Neural crest cell (in vitro differentiated cells): Measurements from ENCODE around the gene ALDH1A3. TPM values are rescaled to one million over a fixed set of nuclear protein-coding genes. Genes with fewer than 3 reads are reported as not detected.

ENCODE experiments used
- DNase-seq: peaks from one replicate; pipeline ENCODE4 v3.0.0; 2021; ENCODE audit warnings: low read depth, mixed read lengths, low spot score
- H3K27ac Mint-ChIP-seq: one replicate; pipeline ENCODE4 v1.8.0; 2021; ENCODE audit warnings: mild to moderate bottlenecking, mixed read lengths; ENCODE audit not compliant: unreplicated experiment
- H3K27me3 Mint-ChIP-seq: 2 replicates; pipeline ENCODE4 v1.8.0; 2021; ENCODE audit warnings: low read depth, mild to moderate bottlenecking, mixed read lengths
- H3K36me3 Mint-ChIP-seq: 2 replicates; pipeline ENCODE4 v1.8.0; 2021; ENCODE audit warnings: low read depth, mild to moderate bottlenecking, mixed read lengths
- H3K4me1 Mint-ChIP-seq: 2 replicates; pipeline ENCODE4 v1.8.0; 2021; ENCODE audit warnings: mixed read lengths
- H3K4me3 Mint-ChIP-seq: one replicate; pipeline ENCODE4 v1.8.0; 2021; ENCODE audit warnings: mild to moderate bottlenecking, mixed read lengths
- H3K9me3 Mint-ChIP-seq: 2 replicates; pipeline ENCODE4 v1.8.0; 2021; ENCODE audit warnings: mixed read lengths
- CTCF ChIP-seq: fragments of 200-600 bp; sonication (generic); conservative IDR thresholded peaks from 2 replicates; pipeline ENCODE4 v1.5.0; 2021; ENCODE audit warnings: antibody characterized with exemption, mild to moderate bottlenecking
- total RNA-seq: library from RNA; stranded (reverse); gene quantifications from 2 replicates; pipeline ENCODE4 v1.2.1, GENCODE V29; 2021

ALDH1A3 gene
- total RNA-seq, 1 donor from 2014 or later = 8.0 TPM

GRCh38 chr15:100889385-100890050, 9.9 kb downstream of the ALDH1A3 start:
- no peak overlapping the region for H3K4me3 Mint-ChIP-seq
- TF ChIP-seq CTCF = no peak
- H3K27ac Mint-ChIP-seq = peak overlapping the region; percentile 78
- no peak for DNase-seq
- H3K27me3 Mint-ChIP-seq = peaks cover 11% of the 10 kb centered on the region
- H3K36me3 Mint-ChIP-seq = no peaks in the 10 kb centered on the region
- H3K9me3 Mint-ChIP-seq = no peaks in the 10 kb centered on the region
- peaks cover 51% of the 10 kb centered on the region for H3K4me1 Mint-ChIP-seq

- Mint-ChIP-seq H3K27ac (no peak overlapping the region), H3K9me3 (no peaks in the 10 kb centered on the region), H3K4me3 (no peak overlapping the region), H3K36me3 (no peaks in the 10 kb centered on the region), H3K27me3 (peaks cover 9% of the 10 kb centered on the region), H3K4me1 (peaks cover 51% of the 10 kb centered on the region)
- no peak for TF ChIP-seq CTCF
- no peak for DNase-seq
Observed at GRCh38 chr15:100890051-100890720, 10.6 kb downstream of the ALDH1A3 start.

- Mint-ChIP-seq H3K27ac (peak overlapping the region; percentile 88), H3K4me3 (no peak overlapping the region), H3K36me3 (no peaks in the 10 kb centered on the region), H3K4me1 (peaks cover 48% of the 10 kb centered on the region), H3K27me3 (peaks cover 5% of the 10 kb centered on the region), H3K9me3 (no peaks in the 10 kb centered on the region)
- DNase-seq = no peak
- TF ChIP-seq CTCF = no peak
Observed at GRCh38 chr15:100890850-100891249, 11.2 kb downstream of the ALDH1A3 start.

GRCh38 chr15:100891307-100892012, 11.8 kb downstream of the ALDH1A3 start:
- Mint-ChIP-seq H3K4me1 (peaks cover 46% of the 10 kb centered on the region), H3K27ac (peak overlapping the region; percentile 91), H3K27me3 (peaks cover 3% of the 10 kb centered on the region), H3K36me3 (no peaks in the 10 kb centered on the region), H3K9me3 (no peaks in the 10 kb centered on the region), H3K4me3 (peak overlapping the region; percentile 67)
- peak; percentile 67 for DNase-seq
- no peak for TF ChIP-seq CTCF

- peak overlapping the region; percentile 91 for H3K27ac Mint-ChIP-seq
- H3K9me3 Mint-ChIP-seq = no peaks in the 10 kb centered on the region
- no peak for DNase-seq
- TF ChIP-seq CTCF = no peak
- no peaks in the 10 kb centered on the region for H3K36me3 Mint-ChIP-seq
- H3K4me1 Mint-ChIP-seq = peaks cover 46% of the 10 kb centered on the region
- peak overlapping the region; percentile 67 for H3K4me3 Mint-ChIP-seq
- H3K27me3 Mint-ChIP-seq = peaks cover 3% of the 10 kb centered on the region
Observed at GRCh38 chr15:100892013-100892355, 12.4 kb downstream of the ALDH1A3 start.
